ENCODE results near the gene EPC2. TPM values are rescaled to one million over a fixed set of nuclear protein-coding genes. Genes with fewer than 3 reads are reported as not detected.

The EPC2 gene
- total and polyA plus RNA-seq, 7 donors, result 9.2 to 31.4 (median 29.1) TPM

DNA sequence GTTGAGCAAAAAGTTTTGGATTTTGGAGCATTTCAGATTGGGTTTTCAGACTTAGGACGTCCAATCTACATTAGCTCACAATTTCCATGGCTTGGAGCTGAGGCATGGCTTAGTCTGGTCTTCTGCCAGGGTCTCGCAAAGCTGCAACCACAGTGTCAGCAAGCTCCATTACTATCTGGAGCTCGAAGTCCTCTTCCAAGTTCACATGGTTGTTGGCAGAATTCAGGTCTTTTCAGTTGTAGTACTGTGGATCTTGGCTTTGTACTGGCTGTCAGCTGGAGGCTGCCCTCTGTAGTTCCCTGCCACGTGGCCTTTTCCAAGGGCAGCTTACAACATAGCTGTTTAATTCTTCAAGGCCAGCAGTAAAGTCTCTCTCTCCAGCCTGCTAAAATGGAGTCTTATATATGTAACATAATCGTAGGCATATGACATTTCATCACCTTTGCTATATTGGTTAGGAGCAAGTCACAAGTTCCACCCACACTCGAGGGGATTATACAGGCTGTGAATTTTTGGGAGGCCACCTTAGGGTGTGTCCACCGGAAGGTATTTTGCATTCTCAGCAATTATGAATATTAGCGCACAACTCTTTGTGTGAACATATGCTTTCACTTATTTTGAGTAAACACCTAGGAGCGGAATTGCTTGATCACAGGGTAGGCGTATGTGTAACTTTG lies 41.5 kb upstream of the EPC2 start:
- intact Hi-C loops (cut with DNase I), result no loop called here
- Histone ChIP-seq H3K36me3 (no peaks in the 10 kb centered on the region), H3K4me1 (no peaks in the 10 kb centered on the region), H3K27me3 (no peaks in the 10 kb centered on the region), H3K27ac (no peak overlapping the region), H3K4me3 (no peak overlapping the region), H3K9me3 (peaks cover 0 to 5% (median 2%) of the 10 kb centered on the region in 4 donors)
- WGBS, 2 donors, result 85% methylated on average over 10 of the region's 10 CpGs
- no peak for DNase-seq
- TF ChIP-seq EP300 (IDR thresholded peaks at IDR 0.05) (no peak), POLR2AphosphoS5 (IDR thresholded peaks at IDR 0.05) (no peak), CTCF (IDR thresholded peaks at IDR 0.05) (no peak), POLR2A (IDR thresholded peaks at IDR 0.05) (no peak)

DNA sequence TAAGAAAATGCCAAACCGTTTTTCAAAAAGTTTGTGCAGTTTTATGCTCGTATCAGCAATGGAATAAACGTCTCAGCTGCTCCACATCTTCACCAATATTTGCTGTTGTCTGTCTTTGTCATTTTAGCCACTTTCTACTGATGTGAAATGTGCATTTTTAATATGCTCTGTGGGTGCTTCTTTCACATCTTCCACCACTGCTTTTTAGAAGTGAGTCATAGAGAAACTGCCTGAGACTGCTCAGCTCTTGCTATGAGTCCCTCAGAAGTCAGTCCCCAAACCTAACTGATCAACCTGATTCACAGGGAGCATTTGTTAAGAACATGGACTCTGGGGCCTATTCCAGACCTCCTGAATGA lies 41.0 kb upstream of the EPC2 start:
- Histone ChIP-seq H3K4me3 (no peak overlapping the region), H3K27ac (no peak overlapping the region), H3K9me3 (peaks cover 0 to 5% (median 2%) of the 10 kb centered on the region in 4 donors), H3K4me1 (no peaks in the 10 kb centered on the region), H3K27me3 (no peaks in the 10 kb centered on the region), H3K36me3 (no peaks in the 10 kb centered on the region)
- intact Hi-C loops (cut with DNase I), result no loop called here
- no peak for TF ChIP-seq POLR2AphosphoS5 (IDR thresholded peaks at IDR 0.05)
- TF ChIP-seq CTCF (IDR thresholded peaks at IDR 0.05), result no peak
- 69 to 73% methylated on average over 3 of the region's 3 CpGs for WGBS, 2 donors
- DNase-seq, result no peak

- peaks cover 0 to 5% (median 2%) of the 10 kb centered on the region in 4 donors for H3K9me3 ChIP-seq
- H3K4me3 ChIP-seq, result no peak overlapping the region
- no peaks in the 10 kb centered on the region for H3K4me1 ChIP-seq
- no peaks in the 10 kb centered on the region for H3K27me3 ChIP-seq
- no peak for DNase-seq
- H3K36me3 ChIP-seq, result no peaks in the 10 kb centered on the region
- intact Hi-C loops (cut with DNase I), result no loop called here
- 96% methylated on average over 7 of the region's 7 CpGs for WGBS, 2 donors
- TF ChIP-seq EP300 (IDR thresholded peaks at IDR 0.05), result no peak
- TF ChIP-seq POLR2A (IDR thresholded peaks at IDR 0.05), result no peak
- TF ChIP-seq POLR2AphosphoS5 (IDR thresholded peaks at IDR 0.05), result no peak
- no peak for TF ChIP-seq CTCF (IDR thresholded peaks at IDR 0.05)
- H3K27ac ChIP-seq, result no peak overlapping the region
These were observed 39.6 kb upstream of the EPC2 start for GRCh38 chr2:148604927-148605326.

DNA sequence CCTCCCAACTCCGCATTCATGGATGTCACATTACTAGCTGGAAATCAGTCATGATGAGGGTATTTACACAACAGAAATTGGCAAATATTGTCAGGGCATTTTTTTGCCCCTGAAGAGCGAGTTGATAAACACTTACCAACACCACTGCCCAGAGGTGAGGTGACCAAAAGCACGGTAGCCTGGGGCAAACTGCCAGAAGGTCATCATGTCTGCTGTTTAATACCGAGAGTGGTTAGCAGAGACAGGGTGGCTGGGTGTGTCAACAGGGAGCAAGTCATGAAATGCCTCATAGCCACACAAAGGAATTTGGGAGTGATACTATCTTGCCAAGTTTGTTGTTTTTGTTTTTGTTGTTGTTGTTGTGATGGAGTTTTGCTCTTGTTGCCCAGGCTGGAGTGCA lies 37.0 kb upstream of the EPC2 start:
- intact Hi-C loops (cut with DNase I), result no loop called here
- 83 to 87% methylated on average over 4 of the region's 4 CpGs for WGBS, 2 donors

More for the DNA sequence above, 37.0 kb upstream of the EPC2 start:
- Histone ChIP-seq H3K27ac (no peak overlapping the region), H3K9me3 (peaks cover 0 to 2% (median 0%) of the 10 kb centered on the region in 4 donors), H3K4me1 (no peaks in the 10 kb centered on the region), H3K36me3 (no peaks in the 10 kb centered on the region), H3K4me3 (no peak overlapping the region), H3K27me3 (no peaks in the 10 kb centered on the region)
- no peak for DNase-seq
- TF ChIP-seq CTCF (IDR thresholded peaks at IDR 0.05), result no peak
- TF ChIP-seq POLR2AphosphoS5 (IDR thresholded peaks at IDR 0.05), result no peak
- TF ChIP-seq EP300 (IDR thresholded peaks at IDR 0.05), result no peak
- no peak for TF ChIP-seq POLR2A (IDR thresholded peaks at IDR 0.05)

All from sigmoid colon (tissue), 7 donors.